ENCODE data around the gene AKR1E2. TPM values are rescaled to one million over a fixed set of nuclear protein-coding genes. Genes with fewer than 3 reads are reported as not detected.

The AKR1E2 gene
- total and polyA plus RNA-seq, 2 donors from 2014 or later, result 1.8 to 5.8 TPM

DNA sequence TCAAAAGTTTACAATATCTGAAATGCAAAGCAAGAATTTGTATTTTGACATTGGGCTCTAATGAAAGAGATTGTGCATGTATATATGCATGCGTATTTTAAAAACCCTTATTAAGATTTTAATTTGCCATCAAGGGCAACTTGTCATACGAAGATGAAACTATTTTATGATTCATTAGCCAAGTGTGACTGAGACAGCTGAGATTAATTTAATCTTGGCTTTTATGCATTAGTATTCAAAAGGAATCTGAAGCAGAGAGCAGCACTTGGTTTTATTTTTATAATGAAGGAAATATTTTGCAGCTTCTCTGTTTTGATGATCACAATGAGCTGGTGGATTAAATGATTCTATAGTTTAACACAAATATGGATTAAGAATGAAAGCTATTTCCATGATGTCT lies 45.9 kb upstream of the AKR1E2 start:
- no peak overlapping the region for H3K4me3 ChIP-seq (ENCODE audit: low read length in 3 of 3)
- H3K9ac ChIP-seq (ENCODE audit: low read length in 3 of 3), result no peak overlapping the region
- intact Hi-C loops (cut with DNase I), result no loop called here
- no peaks in the 10 kb centered on the region for H3K27me3 ChIP-seq (ENCODE audit: control insufficient read depth, insufficient read depth, low read length)
- no peak overlapping the region for H3K27ac ChIP-seq (ENCODE audit: low read depth in 2 of 2, low read length in 2 of 2)
- no peaks in the 10 kb centered on the region for H3K9me3 ChIP-seq (ENCODE audit: control insufficient read depth in 2 of 3, insufficient read depth in 1 of 3, low read length in 3 of 3)
- H3K36me3 ChIP-seq (ENCODE audit: control insufficient read depth in 2 of 3, insufficient read depth in 3 of 3, low read length in 3 of 3), result no peaks in the 10 kb centered on the region
- DNase-seq (no peak), FAIRE-seq (no peak)
- H3K4me1 ChIP-seq (ENCODE audit: control insufficient read depth in 2 of 3, insufficient read depth in 2 of 3, low read depth in 1 of 3, low read length in 3 of 3), result no peaks in the 10 kb centered on the region
- TF ChIP-seq, protein P1, sequence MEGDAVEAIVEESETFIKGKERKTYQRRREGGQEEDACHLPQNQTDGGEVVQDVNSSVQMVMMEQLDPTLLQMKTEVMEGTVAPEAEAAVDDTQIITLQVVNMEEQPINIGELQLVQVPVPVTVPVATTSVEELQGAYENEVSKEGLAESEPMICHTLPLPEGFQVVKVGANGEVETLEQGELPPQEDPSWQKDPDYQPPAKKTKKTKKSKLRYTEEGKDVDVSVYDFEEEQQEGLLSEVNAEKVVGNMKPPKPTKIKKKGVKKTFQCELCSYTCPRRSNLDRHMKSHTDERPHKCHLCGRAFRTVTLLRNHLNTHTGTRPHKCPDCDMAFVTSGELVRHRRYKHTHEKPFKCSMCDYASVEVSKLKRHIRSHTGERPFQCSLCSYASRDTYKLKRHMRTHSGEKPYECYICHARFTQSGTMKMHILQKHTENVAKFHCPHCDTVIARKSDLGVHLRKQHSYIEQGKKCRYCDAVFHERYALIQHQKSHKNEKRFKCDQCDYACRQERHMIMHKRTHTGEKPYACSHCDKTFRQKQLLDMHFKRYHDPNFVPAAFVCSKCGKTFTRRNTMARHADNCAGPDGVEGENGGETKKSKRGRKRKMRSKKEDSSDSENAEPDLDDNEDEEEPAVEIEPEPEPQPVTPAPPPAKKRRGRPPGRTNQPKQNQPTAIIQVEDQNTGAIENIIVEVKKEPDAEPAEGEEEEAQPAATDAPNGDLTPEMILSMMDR (IDR thresholded peaks at IDR 0.05; ENCODE audit: borderline replicate concordance, extremely low read depth, insufficient read depth), result no peak

DNA sequence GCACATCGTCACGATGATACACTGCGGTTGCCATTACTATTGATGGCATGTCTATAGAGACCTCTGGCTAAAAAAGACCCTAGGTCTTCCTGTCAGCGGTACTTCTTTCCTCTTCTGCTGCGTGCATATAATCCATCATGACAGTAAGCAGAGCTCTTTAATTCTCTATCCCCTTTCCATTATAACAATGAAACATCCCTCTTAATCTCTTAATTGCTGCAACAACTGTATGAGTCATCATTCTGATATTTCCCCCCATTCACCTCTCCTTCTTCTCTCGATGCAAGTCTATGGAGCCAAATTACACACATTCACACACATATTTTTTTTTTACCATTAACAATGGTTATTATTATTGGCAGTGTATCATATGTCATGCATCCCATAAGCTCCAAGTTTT lies 45.2 kb upstream of the AKR1E2 start:
- TF ChIP-seq, protein P1 (IDR thresholded peaks at IDR 0.05; ENCODE audit: borderline replicate concordance, extremely low read depth, insufficient read depth), result no peak

DNA sequence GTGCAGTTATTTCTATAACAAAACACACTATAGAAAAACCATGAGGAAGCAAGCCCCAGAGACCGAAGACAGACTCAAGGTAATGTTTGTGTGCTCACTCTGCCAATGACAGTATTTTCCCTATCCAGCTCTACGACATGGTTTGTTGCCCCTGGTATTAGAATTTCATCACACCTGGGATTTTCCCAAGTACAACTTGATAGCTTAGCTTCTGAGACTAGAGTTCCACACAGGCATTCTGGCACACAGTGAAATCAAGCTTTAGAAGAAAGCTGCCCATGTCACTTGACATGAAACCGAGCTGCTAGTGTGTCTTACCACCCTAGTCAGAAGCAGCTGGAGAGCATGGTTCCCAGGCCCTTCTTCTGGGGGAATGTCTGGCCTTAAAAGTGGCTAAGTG lies 44.1 kb upstream of the AKR1E2 start:
- Histone ChIP-seq H3K36me3 (ENCODE audit: control insufficient read depth in 2 of 3, insufficient read depth in 3 of 3, low read length in 3 of 3) (no peaks in the 10 kb centered on the region), H3K9me3 (ENCODE audit: control insufficient read depth in 2 of 3, insufficient read depth in 1 of 3, low read length in 3 of 3) (no peaks in the 10 kb centered on the region), H3K27ac (ENCODE audit: low read depth in 2 of 2, low read length in 2 of 2) (no peak overlapping the region), H3K4me1 (ENCODE audit: control insufficient read depth in 2 of 3, insufficient read depth in 2 of 3, low read depth in 1 of 3, low read length in 3 of 3) (no peaks in the 10 kb centered on the region), H3K9ac (ENCODE audit: low read length in 3 of 3) (no peak overlapping the region), H3K4me3 (ENCODE audit: low read length in 3 of 3) (no peak overlapping the region), H3K27me3 (ENCODE audit: control insufficient read depth, insufficient read depth, low read length) (no peaks in the 10 kb centered on the region)
- FAIRE-seq, result no peak
- peak in 2 of 5 donors; percentile 40 to 60 for DNase-seq
- intact Hi-C loops (cut with DNase I), result no loop called here
- TF ChIP-seq, protein P1 (IDR thresholded peaks at IDR 0.05; ENCODE audit: borderline replicate concordance, extremely low read depth, insufficient read depth), result no peak

More for the DNA sequence above, 45.2 kb upstream of the AKR1E2 start:
- no peaks in the 10 kb centered on the region for H3K27me3 ChIP-seq (ENCODE audit: control insufficient read depth, insufficient read depth, low read length)
- H3K9me3 ChIP-seq (ENCODE audit: control insufficient read depth in 2 of 3, insufficient read depth in 1 of 3, low read length in 3 of 3), result no peaks in the 10 kb centered on the region
- H3K27ac ChIP-seq (ENCODE audit: low read depth in 2 of 2, low read length in 2 of 2), result no peak overlapping the region
- H3K36me3 ChIP-seq (ENCODE audit: control insufficient read depth in 2 of 3, insufficient read depth in 3 of 3, low read length in 3 of 3), result no peaks in the 10 kb centered on the region
- intact Hi-C loops (cut with DNase I), result no loop called here
- DNase-seq (no peak), FAIRE-seq (no peak)
- H3K4me3 ChIP-seq (ENCODE audit: low read length in 3 of 3), result no peak overlapping the region
- H3K9ac ChIP-seq (ENCODE audit: low read length in 3 of 3), result no peak overlapping the region
- H3K4me1 ChIP-seq (ENCODE audit: control insufficient read depth in 2 of 3, insufficient read depth in 2 of 3, low read depth in 1 of 3, low read length in 3 of 3), result no peaks in the 10 kb centered on the region

DNA sequence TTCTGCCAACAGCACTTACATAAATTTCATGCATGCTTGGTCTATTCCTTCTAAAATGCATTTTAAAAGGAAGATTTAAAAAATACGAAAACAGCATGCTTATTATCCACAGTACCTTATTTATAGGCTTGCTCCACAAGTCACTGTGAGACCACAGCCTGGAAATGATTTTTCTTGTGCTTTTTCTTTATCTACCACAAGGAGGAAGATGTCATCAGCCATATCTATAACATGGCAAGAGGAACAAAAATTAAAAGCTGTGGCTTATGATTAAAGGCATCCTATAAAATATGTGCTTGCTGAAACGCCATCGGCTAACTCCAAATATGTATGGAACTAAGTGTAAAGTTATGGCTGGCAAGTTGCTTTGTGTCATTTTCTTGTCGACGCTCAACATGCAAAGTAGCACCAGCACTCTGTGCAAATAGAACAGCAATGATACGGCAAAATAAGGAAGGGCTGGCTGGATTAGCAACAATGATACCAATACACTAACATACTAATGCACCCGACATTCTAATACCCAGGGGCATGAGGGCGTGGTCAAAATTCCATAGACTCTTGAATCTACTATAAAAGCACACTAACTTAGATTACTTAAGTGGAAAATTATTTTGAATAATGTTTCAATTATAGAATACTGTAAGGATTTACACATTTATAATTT lies 41.2 kb upstream of the AKR1E2 start:
- no peaks in the 10 kb centered on the region for H3K36me3 ChIP-seq (ENCODE audit: control insufficient read depth in 2 of 3, insufficient read depth in 3 of 3, low read length in 3 of 3)
- no peak overlapping the region for H3K4me3 ChIP-seq (ENCODE audit: low read length in 3 of 3)
- no peaks in the 10 kb centered on the region for H3K9me3 ChIP-seq (ENCODE audit: control insufficient read depth in 2 of 3, insufficient read depth in 1 of 3, low read length in 3 of 3)
- no peak overlapping the region for H3K9ac ChIP-seq (ENCODE audit: low read length in 3 of 3)
- no peak overlapping the region for H3K27ac ChIP-seq (ENCODE audit: low read depth in 2 of 2, low read length in 2 of 2)
- no peaks in the 10 kb centered on the region for H3K4me1 ChIP-seq (ENCODE audit: control insufficient read depth in 2 of 3, insufficient read depth in 2 of 3, low read depth in 1 of 3, low read length in 3 of 3)
- intact Hi-C loops (cut with DNase I), result no loop called here
- H3K27me3 ChIP-seq (ENCODE audit: control insufficient read depth, insufficient read depth, low read length), result no peaks in the 10 kb centered on the region
- TF ChIP-seq, protein P1 (IDR thresholded peaks at IDR 0.05; ENCODE audit: borderline replicate concordance, extremely low read depth, insufficient read depth), result no peak
- DNase-seq (no peak), FAIRE-seq (no peak)
